Measurements from ENCODE around the gene SLC9A3. TPM values are rescaled to one million over a fixed set of nuclear protein-coding genes. Genes with fewer than 3 reads are reported as not detected.
"Not testable (repeated sequence)": the region's sequence is repeated elsewhere in the genome, so short reads cannot be mapped to it uniquely, and the experiment has no call there.

Gene SLC9A3
- total and polyA plus RNA-seq, 4 donors: 0.94 to 3.8 (median 1.5) TPM

DNA sequence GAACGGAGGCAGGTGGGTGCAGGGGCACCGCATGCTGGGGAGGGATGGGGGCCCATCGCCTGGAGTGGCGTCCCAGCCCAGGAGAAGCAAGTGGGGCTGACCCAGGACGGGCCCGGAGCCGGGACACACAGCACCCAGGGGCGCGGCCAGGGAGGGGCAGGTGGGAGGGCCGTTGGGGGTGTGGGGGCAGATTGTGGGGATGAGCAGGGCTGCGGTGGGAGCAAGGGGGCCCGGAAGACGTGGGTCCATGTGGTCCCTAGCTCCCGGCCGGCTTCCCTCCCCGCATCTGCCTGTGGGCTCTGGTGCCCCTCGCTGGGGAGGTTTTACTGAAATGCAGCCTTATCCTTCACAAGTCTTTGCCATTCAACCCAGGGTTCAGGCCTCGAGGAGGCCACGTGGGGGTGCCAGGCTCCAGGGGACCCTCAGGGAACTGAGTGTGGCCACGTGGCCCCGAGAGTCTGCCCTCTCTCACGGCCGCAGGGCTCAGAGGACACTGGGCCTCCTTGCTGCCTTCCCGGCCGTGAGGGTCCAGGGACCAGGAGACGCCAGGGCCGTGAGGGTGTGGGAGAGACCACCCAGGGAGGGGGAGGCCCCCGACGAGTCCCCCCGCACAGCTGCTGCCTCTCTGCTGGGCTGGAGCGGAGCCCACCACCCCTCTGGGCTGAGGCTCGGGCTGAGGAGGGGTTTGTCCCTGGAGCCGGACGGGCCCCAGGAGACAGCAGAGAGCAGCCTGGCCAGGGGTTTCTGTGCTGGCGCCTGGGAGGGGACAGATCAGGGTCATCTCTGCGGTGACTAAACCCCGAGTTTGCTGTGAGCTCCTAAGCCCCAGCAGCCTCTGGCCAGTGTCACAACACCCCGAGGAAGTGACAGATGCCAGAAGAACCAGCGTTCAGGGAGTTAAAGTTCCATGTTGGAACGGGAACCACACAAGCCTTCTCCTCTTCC lies 35.2 kb downstream of the SLC9A3 start:
- WGBS, 2 donors: 62 to 83% methylated on average over 39 to 40 of the region's 40 CpGs

DNA sequence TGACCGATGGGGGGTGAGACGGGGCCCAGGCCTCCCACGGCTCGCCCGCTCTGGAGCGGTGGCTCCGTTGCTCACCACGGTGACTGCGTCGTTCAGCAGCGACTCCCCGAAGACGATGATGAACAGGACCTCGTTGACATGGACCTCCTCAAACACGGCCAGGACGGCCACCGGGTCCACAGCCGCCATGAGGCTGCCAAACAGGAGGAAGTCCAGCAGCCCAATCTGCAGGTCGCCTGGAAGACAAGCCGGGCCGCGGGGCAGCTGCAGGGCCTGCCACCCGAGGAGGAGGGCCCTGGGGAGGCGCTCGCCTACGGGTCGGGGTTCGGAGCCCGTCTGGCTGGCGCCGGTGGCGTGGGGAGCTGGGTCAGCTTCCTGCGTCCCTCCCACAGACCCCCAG lies 36.0 kb downstream of the SLC9A3 start:
- ATAC-seq (ENCODE audit: insufficient read depth, low FRiP score) (no peak), DNase-seq (no peak)
- no peak overlapping the region for H3K9ac ChIP-seq (ENCODE audit: insufficient read depth in 1 of 2, low read length in 2 of 2)
- H3K4me3 ChIP-seq: no peak overlapping the region
- 89 to 92% methylated on average over 33 of the region's 33 CpGs for WGBS, 2 donors
- no peaks in the 10 kb centered on the region for H3K36me3 ChIP-seq (ENCODE audit: control insufficient read depth in 4 of 4, insufficient read depth in 4 of 4, low read length in 4 of 4)
- H3K27ac ChIP-seq (ENCODE audit: low read depth in 1 of 2, low read length in 1 of 2): no peak overlapping the region
- TF ChIP-seq, protein P1, sequence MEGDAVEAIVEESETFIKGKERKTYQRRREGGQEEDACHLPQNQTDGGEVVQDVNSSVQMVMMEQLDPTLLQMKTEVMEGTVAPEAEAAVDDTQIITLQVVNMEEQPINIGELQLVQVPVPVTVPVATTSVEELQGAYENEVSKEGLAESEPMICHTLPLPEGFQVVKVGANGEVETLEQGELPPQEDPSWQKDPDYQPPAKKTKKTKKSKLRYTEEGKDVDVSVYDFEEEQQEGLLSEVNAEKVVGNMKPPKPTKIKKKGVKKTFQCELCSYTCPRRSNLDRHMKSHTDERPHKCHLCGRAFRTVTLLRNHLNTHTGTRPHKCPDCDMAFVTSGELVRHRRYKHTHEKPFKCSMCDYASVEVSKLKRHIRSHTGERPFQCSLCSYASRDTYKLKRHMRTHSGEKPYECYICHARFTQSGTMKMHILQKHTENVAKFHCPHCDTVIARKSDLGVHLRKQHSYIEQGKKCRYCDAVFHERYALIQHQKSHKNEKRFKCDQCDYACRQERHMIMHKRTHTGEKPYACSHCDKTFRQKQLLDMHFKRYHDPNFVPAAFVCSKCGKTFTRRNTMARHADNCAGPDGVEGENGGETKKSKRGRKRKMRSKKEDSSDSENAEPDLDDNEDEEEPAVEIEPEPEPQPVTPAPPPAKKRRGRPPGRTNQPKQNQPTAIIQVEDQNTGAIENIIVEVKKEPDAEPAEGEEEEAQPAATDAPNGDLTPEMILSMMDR (IDR thresholded peaks at IDR 0.05; ENCODE audit: control extremely low read depth, extremely low read depth): no peak
- H3K27me3 ChIP-seq (ENCODE audit: control insufficient read depth in 3 of 3, insufficient read depth in 3 of 3, low read length in 2 of 3): peaks cover 0 to 2% (median 0%) of the 10 kb centered on the region in 3 donors
- peaks cover 0 to 2% (median 0%) of the 10 kb centered on the region in 4 donors for H3K9me3 ChIP-seq (ENCODE audit: control insufficient read depth in 4 of 4, insufficient read depth in 3 of 4, low read length in 3 of 4)
- H3K4me1 ChIP-seq (ENCODE audit: control insufficient read depth in 5 of 5, insufficient read depth in 5 of 5, low read length in 5 of 5): peaks cover 0 to 21% (median 0%) of the 10 kb centered on the region in 5 donors

More for the DNA sequence above, 35.2 kb downstream of the SLC9A3 start:
- Histone ChIP-seq H3K4me1 (ENCODE audit: control insufficient read depth in 5 of 5, insufficient read depth in 5 of 5, low read length in 5 of 5) (peaks cover 0 to 26% (median 0%) of the 10 kb centered on the region in 5 donors), H3K4me3 (no peak overlapping the region), H3K9me3 (ENCODE audit: control insufficient read depth in 4 of 4, insufficient read depth in 3 of 4, low read length in 3 of 4) (peaks cover 0 to 2% (median 0%) of the 10 kb centered on the region in 4 donors), H3K36me3 (ENCODE audit: control insufficient read depth in 4 of 4, insufficient read depth in 4 of 4, low read length in 4 of 4) (no peaks in the 10 kb centered on the region), H3K9ac (ENCODE audit: insufficient read depth in 1 of 2, low read length in 2 of 2) (no peak overlapping the region), H3K27ac (ENCODE audit: low read depth in 1 of 2, low read length in 1 of 2) (no peak overlapping the region), H3K27me3 (ENCODE audit: control insufficient read depth in 3 of 3, insufficient read depth in 3 of 3, low read length in 2 of 3) (peaks cover 0 to 5% (median 0%) of the 10 kb centered on the region in 3 donors)
- TF ChIP-seq, protein P1 (IDR thresholded peaks at IDR 0.05; ENCODE audit: control extremely low read depth, extremely low read depth): no peak
- DNase-seq: peak; percentile 75 to 77 (median 75)
- no peak for ATAC-seq (ENCODE audit: insufficient read depth, low FRiP score)

DNA sequence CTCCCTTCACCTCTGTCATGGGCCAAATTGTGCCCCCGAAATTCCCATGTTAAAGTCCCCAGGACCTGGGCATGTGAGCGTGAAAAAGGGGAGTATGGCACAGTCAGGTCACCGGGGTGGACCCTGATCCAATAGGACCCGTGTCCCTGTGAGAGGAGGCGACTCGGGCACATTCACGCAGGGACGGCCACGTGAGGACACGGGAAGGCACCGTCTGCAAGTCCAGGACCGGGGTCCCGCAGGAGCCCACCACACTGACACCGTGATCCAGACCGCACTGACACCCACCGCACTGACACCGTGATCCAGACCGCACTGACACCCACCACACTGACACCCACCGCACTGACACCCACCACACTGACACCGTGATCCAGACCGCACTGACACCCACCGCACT lies 37.7 kb downstream of the SLC9A3 start:
- not testable (repeated sequence) for H3K36me3 ChIP-seq (ENCODE audit: control insufficient read depth in 4 of 4, insufficient read depth in 4 of 4, low read length in 4 of 4); ATAC-seq (ENCODE audit: insufficient read depth, low FRiP score); H3K27me3 ChIP-seq (ENCODE audit: control insufficient read depth in 3 of 3, insufficient read depth in 3 of 3, low read length in 2 of 3); H3K27ac ChIP-seq (ENCODE audit: low read depth in 1 of 2, low read length in 1 of 2); H3K4me3 ChIP-seq; H3K9me3 ChIP-seq (ENCODE audit: control insufficient read depth in 4 of 4, insufficient read depth in 3 of 4, low read length in 3 of 4); H3K9ac ChIP-seq (ENCODE audit: insufficient read depth in 1 of 2, low read length in 2 of 2); DNase-seq
- WGBS, 2 donors: 90 to 94% methylated on average over 18 of the region's 22 CpGs
- H3K4me1 ChIP-seq (ENCODE audit: control insufficient read depth in 5 of 5, insufficient read depth in 5 of 5, low read length in 5 of 5): peaks cover 0 to 12% (median 0%) of the 10 kb centered on the region in 5 donors

DNA sequence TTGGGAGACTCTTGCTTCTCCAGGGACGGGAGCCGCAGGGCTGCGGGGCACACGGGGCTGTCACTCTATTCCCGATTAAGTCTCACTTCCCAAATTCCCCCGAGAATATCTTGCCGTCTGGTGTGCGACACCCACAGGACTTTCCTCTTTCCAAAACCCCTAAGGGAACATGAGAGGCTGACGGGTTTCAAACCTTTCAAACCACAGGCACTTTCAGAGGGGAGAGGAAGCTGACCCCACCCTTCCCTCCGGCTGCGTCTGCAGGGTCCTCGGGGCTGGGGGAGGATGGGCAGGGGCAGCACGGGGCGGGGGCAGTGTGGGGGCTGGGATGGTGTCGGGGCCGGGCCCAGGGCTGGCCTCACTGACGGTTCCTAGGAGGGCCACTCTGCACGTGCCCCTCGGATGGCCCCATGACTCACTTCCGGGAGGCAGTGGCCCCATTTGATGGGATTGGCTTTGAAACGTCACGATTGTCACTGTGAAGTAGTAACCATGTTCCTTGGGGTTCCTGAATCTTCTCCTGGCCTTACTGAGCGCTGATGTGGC lies 38.2 kb downstream of the SLC9A3 start:
- 28 to 40% methylated on average over 21 to 23 of the region's 23 CpGs for WGBS, 2 donors
- TF ChIP-seq, protein P1 (IDR thresholded peaks at IDR 0.05; ENCODE audit: control extremely low read depth, extremely low read depth): no peak
- Histone ChIP-seq H3K9me3 (ENCODE audit: control insufficient read depth in 4 of 4, insufficient read depth in 3 of 4, low read length in 3 of 4) (peaks cover 0 to 2% (median 0%) of the 10 kb centered on the region in 4 donors), H3K4me1 (ENCODE audit: control insufficient read depth in 5 of 5, insufficient read depth in 5 of 5, low read length in 5 of 5) (peaks cover 0 to 12% (median 0%) of the 10 kb centered on the region in 5 donors), H3K9ac (ENCODE audit: insufficient read depth in 1 of 2, low read length in 2 of 2) (no peak overlapping the region), H3K36me3 (ENCODE audit: control insufficient read depth in 4 of 4, insufficient read depth in 4 of 4, low read length in 4 of 4) (no peaks in the 10 kb centered on the region), H3K27ac (ENCODE audit: low read depth in 1 of 2, low read length in 1 of 2) (no peak overlapping the region), H3K27me3 (ENCODE audit: control insufficient read depth in 3 of 3, insufficient read depth in 3 of 3, low read length in 2 of 3) (peaks cover 0 to 7% (median 0%) of the 10 kb centered on the region in 3 donors), H3K4me3 (no peak overlapping the region)
- DNase-seq: no peak
- no peak for ATAC-seq (ENCODE audit: insufficient read depth, low FRiP score)

All from lung (tissue), 12 donors.